IMR-90 (cell line): ENCODE measurements around the gene CREBBP.

ENCODE experiments used
- CTCF ChIP-seq: conservative IDR thresholded peaks from 2 replicates; pipeline ENCODE4 v1.5.1; 2012; ENCODE audit warnings: mild to moderate bottlenecking, low read depth, low read length, improper control_type of control experiment
- POLR2A ChIP-seq: IDR thresholded peaks from 2 replicates; pipeline ENCODE4 v1.6.1; 2012; ENCODE audit warnings: mild to moderate bottlenecking, low read depth, low read length
- RCOR1 ChIP-seq: IDR thresholded peaks from 2 replicates; pipeline ENCODE4 v1.6.1; 2012; ENCODE audit warnings: mild to moderate bottlenecking, low read length, improper control_type of control experiment; ENCODE audit not compliant: insufficient replicate concordance
- TF ChIP-seq, protein P1 (sequence below): fragments of 150-350 bp; IDR thresholded peaks from 2 replicates; pipeline ENCODE4 v1.6.1; 2017; ENCODE audit warnings: mild to moderate bottlenecking, antibody characterized with exemption, low read length, low read depth

DNA sequence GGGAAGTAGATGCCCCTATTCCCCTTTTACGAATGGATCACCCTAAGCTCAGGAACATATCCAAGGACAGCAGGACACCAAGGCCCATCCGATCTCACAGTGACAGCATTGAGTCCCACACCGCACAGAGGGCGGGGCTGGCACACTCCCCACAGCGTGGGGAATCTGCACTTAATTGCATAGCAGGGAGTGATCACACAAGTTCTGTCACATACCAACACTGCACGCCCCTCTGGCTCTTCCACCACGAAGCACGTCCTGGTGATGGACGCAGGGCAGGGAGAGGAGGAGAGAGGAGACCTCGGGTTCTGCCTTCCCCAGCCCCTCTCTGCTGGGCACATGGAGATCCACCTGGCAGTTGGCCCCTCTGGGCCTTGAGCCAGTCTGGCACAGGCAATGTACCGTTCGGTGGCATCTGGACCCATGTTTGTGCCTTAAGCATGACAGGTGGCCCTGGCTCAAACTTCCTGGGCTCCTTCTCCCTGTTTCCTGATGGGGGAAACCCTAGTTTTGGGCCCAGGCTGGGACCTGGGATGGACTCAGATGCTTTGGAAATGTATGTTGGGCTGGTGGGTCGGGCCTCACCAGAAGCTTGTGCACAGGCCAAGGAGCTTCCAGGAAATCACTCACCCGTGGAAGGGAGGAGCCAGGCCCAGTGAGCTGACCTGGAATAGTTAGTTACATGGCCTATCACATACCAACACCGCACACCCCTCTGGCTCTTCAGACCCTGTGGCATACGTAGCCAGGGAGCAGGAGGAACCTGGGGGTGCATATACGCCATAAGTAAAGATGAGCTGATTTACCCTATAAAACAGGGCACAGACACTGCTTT lies 35.1 kb upstream of the CREBBP start:
- TF ChIP-seq RCOR1, result no peak
- TF ChIP-seq POLR2A, result no peak
- TF ChIP-seq CTCF, result no peak
- TF ChIP-seq, protein P1, sequence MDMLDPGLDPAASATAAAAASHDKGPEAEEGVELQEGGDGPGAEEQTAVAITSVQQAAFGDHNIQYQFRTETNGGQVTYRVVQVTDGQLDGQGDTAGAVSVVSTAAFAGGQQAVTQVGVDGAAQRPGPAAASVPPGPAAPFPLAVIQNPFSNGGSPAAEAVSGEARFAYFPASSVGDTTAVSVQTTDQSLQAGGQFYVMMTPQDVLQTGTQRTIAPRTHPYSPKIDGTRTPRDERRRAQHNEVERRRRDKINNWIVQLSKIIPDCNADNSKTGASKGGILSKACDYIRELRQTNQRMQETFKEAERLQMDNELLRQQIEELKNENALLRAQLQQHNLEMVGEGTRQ, result no peak
